Activated naive CD8-positive, alpha-beta T cell treated with anti-CD3 and anti-CD28 coated beads for 36 hours (primary cell): ENCODE measurements around the gene BRD9. TPM values are rescaled to one million over a fixed set of nuclear protein-coding genes. Genes with fewer than 3 reads are reported as not detected.

Source experiments
- DNase-seq: peaks from one replicate; pipeline ENCODE4 v3.0.0; 2021
- H3K27ac Mint-ChIP-seq: one replicate; pipeline ENCODE4 v1.8.0; 2022; ENCODE audit warnings: mild to moderate bottlenecking, moderate library complexity, mixed read lengths
- H3K27me3 Mint-ChIP-seq: one replicate; pipeline ENCODE4 v1.8.0; 2022; ENCODE audit warnings: mild to moderate bottlenecking, mixed read lengths
- H3K36me3 Mint-ChIP-seq: one replicate; pipeline ENCODE4 v1.8.0; 2021; ENCODE audit warnings: mild to moderate bottlenecking, mixed read lengths
- H3K4me1 Mint-ChIP-seq: one replicate; pipeline ENCODE4 v1.8.0; 2021; ENCODE audit warnings: mixed read lengths
- H3K4me3 Mint-ChIP-seq: one replicate; pipeline ENCODE4 v1.8.0; 2022; ENCODE audit warnings: mild to moderate bottlenecking, moderate library complexity, mixed read lengths
- H3K9me3 Mint-ChIP-seq: one replicate; pipeline ENCODE4 v1.8.0; 2022; ENCODE audit warnings: mixed read lengths
- total RNA-seq, 2 experiments: library from RNA; stranded (reverse); gene quantifications; one replicate each; pipeline ENCODE4 v1.2.3, GENCODE V29; 2021

BRD9 gene
- total RNA-seq, 2 experiments from 2014 or later, result 50.1 to 51.6 TPM

GRCh38 chr5:891837-892393 lies 686 bp downstream of the BRD9 start:
- Mint-ChIP-seq H3K27ac (peak overlapping the region; percentile 90), H3K9me3 (no peaks in the 10 kb centered on the region), H3K4me1 (peaks cover 24% of the 10 kb centered on the region), H3K27me3 (no peaks in the 10 kb centered on the region), H3K4me3 (peak overlapping the region; percentile 85), H3K36me3 (peaks cover 61% of the 10 kb centered on the region)
- no peak for DNase-seq

GRCh38 chr5:891117-891836 lies 1.3 kb downstream of the BRD9 start:
- Mint-ChIP-seq H3K27ac (peak overlapping the region; percentile 90), H3K36me3 (peaks cover 62% of the 10 kb centered on the region), H3K27me3 (no peaks in the 10 kb centered on the region), H3K9me3 (no peaks in the 10 kb centered on the region), H3K4me1 (peaks cover 24% of the 10 kb centered on the region), H3K4me3 (peak overlapping the region; percentile 85)
- no peak for DNase-seq

GRCh38 chr5:889075-889710 lies 3.4 kb downstream of the BRD9 start:
- Mint-ChIP-seq H3K4me3 (no peak overlapping the region), H3K9me3 (no peaks in the 10 kb centered on the region), H3K27ac (no peak overlapping the region), H3K36me3 (peaks cover 60% of the 10 kb centered on the region), H3K27me3 (no peaks in the 10 kb centered on the region), H3K4me1 (peaks cover 23% of the 10 kb centered on the region)
- DNase-seq, result no peak

GRCh38 chr5:888638-889035 lies 4.0 kb downstream of the BRD9 start:
- no peak overlapping the region for H3K4me3 Mint-ChIP-seq
- H3K27ac Mint-ChIP-seq, result no peak overlapping the region
- peaks cover 18% of the 10 kb centered on the region for H3K4me1 Mint-ChIP-seq
- DNase-seq, result no peak
- peaks cover 60% of the 10 kb centered on the region for H3K36me3 Mint-ChIP-seq
- no peaks in the 10 kb centered on the region for H3K27me3 Mint-ChIP-seq
- H3K9me3 Mint-ChIP-seq, result no peaks in the 10 kb centered on the region

- no peak overlapping the region for H3K27ac Mint-ChIP-seq
- H3K36me3 Mint-ChIP-seq, result peaks cover 61% of the 10 kb centered on the region
- no peak for DNase-seq
- H3K9me3 Mint-ChIP-seq, result peaks cover 3% of the 10 kb centered on the region
- H3K27me3 Mint-ChIP-seq, result no peaks in the 10 kb centered on the region
- H3K4me3 Mint-ChIP-seq, result no peak overlapping the region
- peaks cover 19% of the 10 kb centered on the region for H3K4me1 Mint-ChIP-seq
These were observed 4.5 kb downstream of the BRD9 start for GRCh38 chr5:887947-888637.

- H3K4me3 Mint-ChIP-seq, result no peak overlapping the region
- H3K36me3 Mint-ChIP-seq, result peaks cover 72% of the 10 kb centered on the region
- H3K27ac Mint-ChIP-seq, result no peak overlapping the region
- H3K4me1 Mint-ChIP-seq, result peaks cover 28% of the 10 kb centered on the region
- no peak for DNase-seq
- H3K9me3 Mint-ChIP-seq, result peaks cover 14% of the 10 kb centered on the region
- peaks cover 5% of the 10 kb centered on the region for H3K27me3 Mint-ChIP-seq
These were observed 5.8 kb downstream of the BRD9 start for GRCh38 chr5:886716-887325.

- Mint-ChIP-seq H3K36me3 (peaks cover 74% of the 10 kb centered on the region), H3K27me3 (peaks cover 5% of the 10 kb centered on the region), H3K4me1 (peaks cover 27% of the 10 kb centered on the region), H3K9me3 (peaks cover 14% of the 10 kb centered on the region), H3K4me3 (no peak overlapping the region), H3K27ac (no peak overlapping the region)
- no peak for DNase-seq
These were observed 6.6 kb downstream of the BRD9 start for GRCh38 chr5:886036-886435.

- H3K36me3 Mint-ChIP-seq, result peaks cover 76% of the 10 kb centered on the region
- H3K4me3 Mint-ChIP-seq, result no peak overlapping the region
- H3K27me3 Mint-ChIP-seq, result peaks cover 5% of the 10 kb centered on the region
- DNase-seq, result no peak
- H3K4me1 Mint-ChIP-seq, result peaks cover 24% of the 10 kb centered on the region
- H3K9me3 Mint-ChIP-seq, result peaks cover 14% of the 10 kb centered on the region
- no peak overlapping the region for H3K27ac Mint-ChIP-seq
These were observed 7.1 kb downstream of the BRD9 start for GRCh38 chr5:885529-885928.

GRCh38 chr5:885127-885442 lies 7.5 kb downstream of the BRD9 start:
- H3K4me1 Mint-ChIP-seq, result peaks cover 24% of the 10 kb centered on the region
- no peak overlapping the region for H3K4me3 Mint-ChIP-seq
- no peak for DNase-seq
- H3K36me3 Mint-ChIP-seq, result peaks cover 74% of the 10 kb centered on the region
- peaks cover 5% of the 10 kb centered on the region for H3K27me3 Mint-ChIP-seq
- no peak overlapping the region for H3K27ac Mint-ChIP-seq
- peaks cover 14% of the 10 kb centered on the region for H3K9me3 Mint-ChIP-seq

- peaks cover 14% of the 10 kb centered on the region for H3K9me3 Mint-ChIP-seq
These were observed 8.1 kb downstream of the BRD9 start for GRCh38 chr5:884345-885126.

GRCh38 chr5:883475-884181 lies 9.0 kb downstream of the BRD9 start:
- peaks cover 20% of the 10 kb centered on the region for H3K4me1 Mint-ChIP-seq
- peak overlapping the region; percentile 66 for H3K27ac Mint-ChIP-seq
- no peak overlapping the region for H3K4me3 Mint-ChIP-seq
- H3K36me3 Mint-ChIP-seq, result peaks cover 66% of the 10 kb centered on the region
- peaks cover 14% of the 10 kb centered on the region for H3K9me3 Mint-ChIP-seq
- peaks cover 5% of the 10 kb centered on the region for H3K27me3 Mint-ChIP-seq
- DNase-seq, result no peak

More at GRCh38 chr5:884345-885126, 8.1 kb downstream of the BRD9 start:
- peaks cover 69% of the 10 kb centered on the region for H3K36me3 Mint-ChIP-seq
- peaks cover 21% of the 10 kb centered on the region for H3K4me1 Mint-ChIP-seq
- peaks cover 5% of the 10 kb centered on the region for H3K27me3 Mint-ChIP-seq
- no peak for DNase-seq
- H3K27ac Mint-ChIP-seq, result no peak overlapping the region
- no peak overlapping the region for H3K4me3 Mint-ChIP-seq

GRCh38 chr5:882253-883183 lies 10.1 kb downstream of the BRD9 start:
- Mint-ChIP-seq H3K36me3 (peaks cover 65% of the 10 kb centered on the region), H3K27ac (peak overlapping the region; percentile 66), H3K27me3 (peaks cover 5% of the 10 kb centered on the region), H3K4me1 (peaks cover 17% of the 10 kb centered on the region), H3K9me3 (peaks cover 14% of the 10 kb centered on the region), H3K4me3 (peak overlapping the region; percentile 55)
- no peak for DNase-seq

- Mint-ChIP-seq H3K27me3 (peaks cover 5% of the 10 kb centered on the region), H3K27ac (peak overlapping the region; percentile 72)
These were observed 11.1 kb downstream of the BRD9 start for GRCh38 chr5:881551-881935.

More at GRCh38 chr5:881551-881935, 11.1 kb downstream of the BRD9 start:
- DNase-seq, result no peak
- H3K9me3 Mint-ChIP-seq, result peaks cover 14% of the 10 kb centered on the region
- no peak overlapping the region for H3K4me3 Mint-ChIP-seq
- peaks cover 56% of the 10 kb centered on the region for H3K36me3 Mint-ChIP-seq
- peaks cover 17% of the 10 kb centered on the region for H3K4me1 Mint-ChIP-seq
